Thymus (tissue), 11 donors: Measurements from ENCODE around the gene PACS2. TPM values are rescaled to one million over a fixed set of nuclear protein-coding genes. Genes with fewer than 3 reads are reported as not detected.
"Not testable (repeated sequence)": the region's sequence is repeated elsewhere in the genome, so short reads cannot be mapped to it uniquely, and the experiment has no call there.

Source experiments
- DNase-seq, 9 donors: peaks; one replicate each; pipeline ENCODE4 v3.0.0-alpha.2; 2013; ENCODE audit warnings: low spot score in 9 of 9, low read depth in 6 of 9, missing footprints in 1 of 9
- H3K27ac ChIP-seq, 2 donors: one replicate each; pipeline ENCODE4 v1.5.1; 2013; ENCODE audit warnings: control low read depth in 1 of 2, low read depth in 1 of 2, low read length in 1 of 2, mild to moderate bottlenecking in 1 of 2, moderate library complexity in 1 of 2
- H3K27me3 ChIP-seq, 2 donors: one replicate each; pipeline ENCODE4 v1.5.1; 2013; ENCODE audit warnings: low read length in 1 of 2; ENCODE audit not compliant: control insufficient read depth in 2 of 2, insufficient read depth in 1 of 2
- H3K36me3 ChIP-seq, 2 donors: one replicate each; pipeline ENCODE4 v1.5.1; 2013; ENCODE audit warnings: low read length in 1 of 2, mild to moderate bottlenecking in 1 of 2, moderate library complexity in 1 of 2; ENCODE audit not compliant: control insufficient read depth in 2 of 2, insufficient read depth in 2 of 2
- H3K4me1 ChIP-seq, 2 donors: one replicate each; pipeline ENCODE4 v1.5.1; 2013; ENCODE audit warnings: low read length in 2 of 2; ENCODE audit not compliant: control insufficient read depth in 2 of 2, insufficient read depth in 2 of 2
- H3K4me3 ChIP-seq, 2 donors: one replicate each; pipeline ENCODE4 v1.5.1; 2013; ENCODE audit warnings: low read length in 2 of 2, control low read depth in 1 of 2, mild to moderate bottlenecking in 1 of 2
- H3K9me3 ChIP-seq, 2 donors: one replicate each; pipeline ENCODE4 v1.5.1; 2013; ENCODE audit warnings: low read length in 1 of 2, mild to moderate bottlenecking in 1 of 2; ENCODE audit not compliant: control insufficient read depth in 2 of 2, insufficient read depth in 1 of 2
- WGBS: extraction: QIAGEN DNeasy Blood & Tissue Kit; methylation state at CpG from one replicate; pipeline ENCODE4 v1.1.7; 2013; 5-methylcytosine and 5-hydroxymethylcytosine counted together
- polyA plus RNA-seq: library from polyadenylated mRNA; stranded (reverse); fragments of 200-250 nt; gene quantifications from one replicate; pipeline ENCODE4 v1.2.3, GENCODE V29; 2013
- total RNA-seq: library from RNA; stranded (reverse); fragments of 120-200 nt; gene quantifications from one replicate; pipeline ENCODE4 v1.2.4, GENCODE V29; 2013
- donor health status: healthy.

Gene PACS2
- total and polyA plus RNA-seq, 2 donors: 20.5 to 64.6 TPM

DNA sequence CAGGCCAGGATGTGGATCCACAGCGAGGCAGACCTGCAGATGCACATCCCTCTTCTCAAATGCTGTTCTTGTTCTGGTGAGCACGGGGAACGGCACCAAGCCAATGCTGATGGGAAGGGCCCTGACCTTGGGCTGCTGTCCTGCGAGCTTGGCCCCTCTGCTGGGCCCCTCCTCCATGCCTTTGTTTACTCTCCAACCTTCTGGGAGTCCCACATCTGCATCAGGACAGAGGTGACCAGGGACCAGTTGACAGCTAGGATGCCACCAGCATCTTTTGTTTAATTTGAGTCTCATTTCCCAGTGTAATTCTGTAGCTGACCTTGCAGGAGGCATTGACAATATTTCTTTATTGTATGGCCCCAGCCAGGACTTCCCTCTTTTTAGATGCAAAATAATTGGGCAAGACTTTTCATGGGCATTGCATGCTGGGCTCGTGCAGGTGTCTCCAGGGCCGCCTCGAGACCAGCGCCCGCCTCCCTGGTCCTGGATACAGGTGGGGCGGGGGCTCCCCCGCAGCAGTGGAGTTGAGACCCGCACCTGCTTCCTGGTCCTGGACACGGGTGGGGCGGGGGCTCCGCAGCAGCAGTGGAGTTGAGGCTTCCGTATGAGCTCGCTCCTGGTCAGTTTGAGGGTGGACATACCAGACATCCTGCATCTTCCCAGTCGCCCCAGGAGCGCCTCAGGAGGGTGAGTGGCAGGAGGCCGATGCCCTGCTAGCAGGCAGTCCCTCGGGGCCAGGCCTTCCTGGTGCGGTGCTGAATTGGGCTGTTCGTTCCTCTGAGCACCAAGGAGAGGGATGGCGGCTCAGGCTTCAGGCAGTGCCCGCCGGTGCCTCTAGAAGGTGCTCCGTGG, 11.4 kb downstream of the PACS2 start:
- DNase-seq: no peak
- Histone ChIP-seq H3K4me3 (no peak overlapping the region), H3K27ac (no peak overlapping the region), H3K27me3 (no peaks in the 10 kb centered on the region), H3K9me3 (peaks cover 1 to 9% of the 10 kb centered on the region in 2 donors), H3K36me3 (peaks cover 0 to 3% of the 10 kb centered on the region in 2 donors), H3K4me1 (peaks cover 0 to 6% of the 10 kb centered on the region in 2 donors)
- 98% methylated on average over 27 of the region's 27 CpGs for WGBS

- Histone ChIP-seq H3K27ac (no peak overlapping the region), H3K36me3 (peaks cover 0 to 3% of the 10 kb centered on the region in 2 donors), H3K27me3 (no peaks in the 10 kb centered on the region), H3K9me3 (peaks cover 1 to 15% of the 10 kb centered on the region in 2 donors), H3K4me1 (peaks cover 0 to 6% of the 10 kb centered on the region in 2 donors), H3K4me3 (no peak overlapping the region)
- DNase-seq: no peak
- 94% methylated on average over 9 of the region's 9 CpGs for WGBS
Measured at GRCh38 chr14:105326568-105326867, 12.0 kb downstream of the PACS2 start.

DNA sequence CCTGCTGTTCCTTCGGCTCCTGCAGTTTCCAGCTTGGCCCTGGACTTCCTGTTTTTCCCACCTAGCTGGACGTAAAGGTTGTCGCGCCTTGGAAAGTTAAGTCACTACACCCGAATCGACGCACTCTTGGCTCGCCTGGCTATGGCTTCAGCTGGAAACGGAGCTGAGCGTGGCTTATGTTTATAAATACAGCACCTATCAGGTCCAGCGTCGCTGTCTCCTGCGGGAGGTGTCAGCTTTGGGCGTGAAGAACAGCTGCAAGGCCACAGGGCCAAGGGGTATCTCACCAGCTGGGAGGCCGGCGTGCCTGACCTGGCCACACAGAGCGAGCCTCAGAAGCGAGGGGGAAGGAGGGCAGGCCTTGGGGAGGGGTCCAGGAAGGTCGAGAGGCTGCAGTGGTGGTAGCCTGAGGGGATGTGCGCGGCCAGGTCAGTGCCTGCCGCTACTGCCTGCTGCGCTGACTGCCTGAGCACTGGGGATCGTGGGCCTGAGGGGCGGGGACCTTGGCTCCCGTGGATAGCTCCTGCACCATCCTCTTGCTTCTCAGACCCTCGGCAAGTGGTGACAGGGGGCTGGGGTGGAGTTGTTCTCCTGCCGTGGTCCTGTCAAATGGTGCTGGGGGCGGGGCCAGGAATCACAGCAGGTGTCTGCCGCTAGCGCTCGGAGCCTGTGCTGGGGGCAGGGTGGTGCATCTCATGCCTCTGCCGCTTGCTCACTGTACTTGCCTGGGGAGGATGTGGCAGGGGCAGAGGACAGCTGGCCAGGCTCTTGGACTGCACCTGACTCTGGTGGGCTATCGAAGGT, 12.5 kb downstream of the PACS2 start:
- 92% methylated on average over 34 of the region's 34 CpGs for WGBS

DNA sequence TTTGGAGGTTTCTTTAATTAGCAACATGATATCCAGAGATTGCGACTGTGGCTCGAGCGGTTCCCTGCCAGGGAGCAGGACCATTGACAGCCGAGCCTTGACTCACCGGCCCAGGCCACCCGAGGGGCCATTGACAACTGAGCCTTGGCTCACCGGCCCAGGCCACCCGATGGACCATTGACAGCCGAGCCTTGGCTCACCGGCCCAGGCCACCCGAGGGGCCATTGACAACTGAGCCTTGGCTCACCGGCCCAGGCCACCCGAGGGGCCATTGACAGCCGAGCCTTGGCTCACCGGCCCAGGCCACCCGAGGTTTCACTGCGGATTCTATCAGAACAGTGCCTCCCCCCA, 13.1 kb downstream of the PACS2 start:
- not testable (repeated sequence) for H3K27ac ChIP-seq, DNase-seq, H3K27me3 ChIP-seq, H3K36me3 ChIP-seq, H3K4me3 ChIP-seq
- Histone ChIP-seq H3K4me1 (peaks cover 0 to 16% of the 10 kb centered on the region in 2 donors), H3K9me3 (peaks cover 1 to 15% of the 10 kb centered on the region in 2 donors)
- WGBS: 97% methylated on average over 17 of the region's 17 CpGs

More for the DNA sequence above, 12.5 kb downstream of the PACS2 start:
- Histone ChIP-seq H3K4me1 (peaks cover 0 to 10% of the 10 kb centered on the region in 2 donors), H3K27me3 (no peaks in the 10 kb centered on the region), H3K36me3 (peaks cover 0 to 3% of the 10 kb centered on the region in 2 donors), H3K27ac (no peak overlapping the region), H3K4me3 (no peak overlapping the region), H3K9me3 (peaks cover 1 to 15% of the 10 kb centered on the region in 2 donors)
- DNase-seq: no peak

DNA sequence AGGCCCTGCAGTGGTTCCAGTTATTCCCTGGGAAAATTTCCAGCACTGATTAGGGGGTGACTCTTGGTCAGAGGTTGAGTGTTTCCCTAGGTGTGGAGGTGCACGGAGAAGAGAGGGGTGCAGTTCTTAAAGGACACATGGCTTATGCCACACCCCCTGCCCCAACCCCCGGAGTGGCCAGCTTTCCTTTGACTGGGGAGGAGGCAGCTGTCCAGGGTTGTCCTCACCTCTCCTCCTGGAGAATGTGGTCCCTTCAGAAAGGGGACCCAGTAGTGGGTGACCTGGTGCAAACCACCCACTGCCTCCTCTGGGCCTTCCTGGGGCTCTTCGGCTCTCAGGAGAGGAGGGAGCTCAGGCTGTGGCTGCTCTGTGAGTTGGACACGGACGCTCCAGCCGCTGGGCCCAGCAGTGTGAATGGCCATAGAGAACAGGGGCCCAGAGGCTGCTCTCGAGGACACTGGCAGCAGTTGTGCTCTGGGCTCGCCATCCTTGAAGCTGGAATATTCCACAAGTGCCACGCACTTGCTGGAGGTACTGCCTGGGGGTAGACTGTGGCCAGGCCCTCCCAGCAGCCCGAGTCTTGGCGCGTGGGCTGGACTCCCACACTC, 13.6 kb downstream of the PACS2 start:
- Histone ChIP-seq H3K9me3 (peaks cover 1 to 15% of the 10 kb centered on the region in 2 donors), H3K36me3 (peaks cover 0 to 2% of the 10 kb centered on the region in 2 donors), H3K27ac (no peak overlapping the region), H3K27me3 (no peaks in the 10 kb centered on the region), H3K4me1 (peaks cover 0 to 16% of the 10 kb centered on the region in 2 donors), H3K4me3 (no peak overlapping the region)
- DNase-seq: no peak
- WGBS: 98% methylated on average over 12 of the region's 12 CpGs

DNA sequence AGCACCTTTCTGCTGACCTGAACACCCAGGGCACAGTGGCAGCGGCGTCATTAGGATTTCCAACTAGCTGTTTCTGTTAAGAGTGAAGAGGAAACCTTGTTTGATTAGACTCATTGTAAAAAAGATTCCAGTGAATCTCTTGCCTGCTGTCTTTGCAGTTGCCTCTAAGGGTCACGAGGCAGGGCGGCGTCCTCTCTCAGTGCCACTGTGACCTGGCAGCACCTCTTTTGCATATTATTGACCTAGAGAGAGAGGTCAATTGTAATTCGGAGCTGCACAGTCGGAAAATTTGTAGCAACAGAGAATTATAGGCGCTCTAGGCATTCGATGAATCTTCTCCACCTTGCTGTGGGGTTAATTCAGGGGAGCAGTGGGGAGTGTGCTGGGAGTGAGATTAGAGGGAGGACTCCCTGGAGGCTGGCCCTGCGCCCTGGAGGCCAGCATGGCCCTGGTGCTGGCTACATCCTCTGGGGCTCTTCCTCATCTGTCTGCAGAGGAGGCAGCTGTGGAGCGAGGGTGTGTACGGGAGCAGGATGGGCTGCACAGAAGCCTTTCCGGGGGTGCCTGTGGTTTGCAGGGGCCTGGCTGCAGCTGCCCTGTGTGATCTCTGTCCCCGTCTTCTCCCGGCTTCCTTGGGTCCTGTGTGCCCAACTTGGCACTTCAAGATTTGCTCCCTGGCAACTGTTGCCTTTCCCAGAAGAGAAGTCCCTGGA, 14.3 kb downstream of the PACS2 start:
- no peaks in the 10 kb centered on the region for H3K27me3 ChIP-seq
- peaks cover 1 to 15% of the 10 kb centered on the region in 2 donors for H3K9me3 ChIP-seq
- peaks cover 0 to 16% of the 10 kb centered on the region in 2 donors for H3K4me1 ChIP-seq
- no peaks in the 10 kb centered on the region for H3K36me3 ChIP-seq
- H3K27ac ChIP-seq: no peak overlapping the region
- WGBS: 87% methylated on average over 15 of the region's 15 CpGs
- H3K4me3 ChIP-seq: no peak overlapping the region
- DNase-seq: no peak

DNA sequence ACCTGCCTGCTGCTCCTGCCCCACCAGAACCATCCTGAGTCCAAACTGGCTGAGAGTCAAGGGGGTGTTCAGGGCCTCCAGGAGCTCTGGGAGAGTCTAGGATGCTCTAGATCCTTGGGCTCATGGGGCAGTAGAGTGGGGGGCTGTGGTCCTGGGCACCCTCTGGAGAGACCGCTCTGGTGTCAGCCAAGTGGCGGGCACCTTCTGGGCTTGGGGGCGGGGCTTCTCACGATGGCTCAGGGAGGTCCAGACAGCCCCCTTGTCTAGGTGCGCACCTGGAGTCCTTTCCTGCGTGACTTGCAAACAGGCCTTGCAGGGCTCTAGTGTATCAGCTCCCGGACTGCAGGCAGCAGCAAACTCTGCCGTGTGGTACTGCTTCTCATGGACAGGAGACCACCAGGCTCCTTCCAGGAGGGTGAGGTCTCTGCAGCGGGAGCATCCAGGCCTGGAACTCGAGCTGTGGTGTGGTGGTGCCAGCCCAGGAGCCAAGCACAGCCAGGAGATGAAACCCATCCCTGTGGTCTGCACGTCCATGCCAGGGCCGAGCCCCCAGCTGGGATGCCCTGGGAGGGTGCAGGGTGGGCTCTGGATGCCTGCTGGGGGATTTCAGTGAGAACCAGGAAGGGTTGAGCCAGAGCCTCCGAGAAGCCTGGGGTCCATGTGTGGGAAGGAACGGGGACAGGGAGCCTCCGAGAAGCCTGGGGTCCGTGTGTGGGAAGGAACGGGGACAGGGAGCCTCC, 15.0 kb downstream of the PACS2 start:
- Histone ChIP-seq H3K27ac (no peak overlapping the region), H3K4me3 (no peak overlapping the region), H3K4me1 (peaks cover 0 to 16% of the 10 kb centered on the region in 2 donors), H3K36me3 (no peaks in the 10 kb centered on the region), H3K9me3 (peaks cover 1 to 15% of the 10 kb centered on the region in 2 donors), H3K27me3 (no peaks in the 10 kb centered on the region)
- WGBS: 97% methylated on average over 17 of the region's 17 CpGs
- no peak for DNase-seq

DNA sequence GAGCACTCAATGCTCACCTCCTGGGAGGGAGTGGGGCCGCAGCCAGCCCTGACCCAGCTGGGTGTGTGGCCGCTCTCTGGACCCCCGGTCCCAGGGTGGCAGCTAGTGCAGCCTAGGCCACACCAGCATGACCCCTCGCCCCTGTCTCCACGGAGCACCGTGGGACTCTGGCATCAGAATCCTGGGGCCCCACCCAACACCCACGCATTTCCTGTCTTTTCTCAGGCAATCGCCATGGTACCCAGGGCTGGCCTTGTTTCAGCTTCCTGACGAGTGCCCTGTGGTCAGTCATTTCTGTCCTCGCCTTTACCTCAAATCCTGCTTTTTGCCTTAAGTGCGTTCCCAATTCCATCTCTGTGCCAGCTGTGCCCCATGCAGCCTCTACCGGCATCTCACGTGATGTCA, 15.9 kb downstream of the PACS2 start:
- no peak for DNase-seq
- WGBS: 82% methylated on average over 13 of the region's 13 CpGs
- Histone ChIP-seq H3K27ac (no peak overlapping the region), H3K4me1 (peaks cover 0 to 16% of the 10 kb centered on the region in 2 donors), H3K4me3 (no peak overlapping the region), H3K36me3 (peaks cover 0 to 3% of the 10 kb centered on the region in 2 donors), H3K9me3 (peaks cover 1 to 15% of the 10 kb centered on the region in 2 donors), H3K27me3 (no peaks in the 10 kb centered on the region)
